Body of pancreas (tissue), 4 donors: Measurements from ENCODE around the gene NCR3LG1.

Experiments used
- POLR2A ChIP-seq, 3 donors: fragments of 450-650 bp; IDR thresholded peaks; one replicate each; pipeline ENCODE4 v1.6.1; 2016; ENCODE audit warnings: antibody characterized with exemption in 3 of 3, mild to moderate bottlenecking in 2 of 3
- TF ChIP-seq, protein P1 (sequence below), 7 experiments: fragments of 450-650 bp in 4 of 7; fragments of 200-600 bp in 3 of 7; sonication (generic) in 3 of 7; IDR thresholded peaks; one replicate each; pipeline ENCODE4 v1.5.1; 2016 to 2019; ENCODE audit warnings: antibody characterized with exemption in 7 of 7

DNA sequence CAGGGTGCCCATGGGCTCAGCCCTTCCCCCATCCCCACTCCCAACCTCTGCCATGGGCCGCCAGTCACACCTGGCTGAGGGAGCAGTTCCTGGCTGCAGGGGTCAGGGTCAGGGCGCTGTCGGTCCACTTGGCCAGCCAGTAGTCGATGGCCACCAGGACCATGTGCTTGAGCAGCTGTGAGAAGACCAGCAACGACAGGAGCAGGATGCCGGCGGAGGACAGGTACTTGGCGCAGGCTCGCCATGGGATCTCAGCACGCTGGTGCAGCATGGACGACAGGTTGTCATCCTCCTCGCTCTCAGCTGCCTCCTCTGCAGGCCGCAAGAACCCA is 55.2 kb downstream of the NCR3LG1 start:
- TF ChIP-seq, protein P1, sequence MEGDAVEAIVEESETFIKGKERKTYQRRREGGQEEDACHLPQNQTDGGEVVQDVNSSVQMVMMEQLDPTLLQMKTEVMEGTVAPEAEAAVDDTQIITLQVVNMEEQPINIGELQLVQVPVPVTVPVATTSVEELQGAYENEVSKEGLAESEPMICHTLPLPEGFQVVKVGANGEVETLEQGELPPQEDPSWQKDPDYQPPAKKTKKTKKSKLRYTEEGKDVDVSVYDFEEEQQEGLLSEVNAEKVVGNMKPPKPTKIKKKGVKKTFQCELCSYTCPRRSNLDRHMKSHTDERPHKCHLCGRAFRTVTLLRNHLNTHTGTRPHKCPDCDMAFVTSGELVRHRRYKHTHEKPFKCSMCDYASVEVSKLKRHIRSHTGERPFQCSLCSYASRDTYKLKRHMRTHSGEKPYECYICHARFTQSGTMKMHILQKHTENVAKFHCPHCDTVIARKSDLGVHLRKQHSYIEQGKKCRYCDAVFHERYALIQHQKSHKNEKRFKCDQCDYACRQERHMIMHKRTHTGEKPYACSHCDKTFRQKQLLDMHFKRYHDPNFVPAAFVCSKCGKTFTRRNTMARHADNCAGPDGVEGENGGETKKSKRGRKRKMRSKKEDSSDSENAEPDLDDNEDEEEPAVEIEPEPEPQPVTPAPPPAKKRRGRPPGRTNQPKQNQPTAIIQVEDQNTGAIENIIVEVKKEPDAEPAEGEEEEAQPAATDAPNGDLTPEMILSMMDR (IDR thresholded peaks at IDR 0.05), result no peak
- no peak for TF ChIP-seq POLR2A (IDR thresholded peaks at IDR 0.05)
